Stimulated activated CD4-positive, alpha-beta T cell treated with anti-CD3 and anti-CD28 coated beads, Interleukin-4, amount 100 ng/mL, for 4 hours (primary cell): ENCODE results near the gene TMEM87B.
"Not testable (repeated sequence)": the region's sequence is repeated elsewhere in the genome, so short reads cannot be mapped to it uniquely, and the experiment has no call there.

Experiments
- DNase-seq, 2 experiments: peaks; one replicate each; pipeline ENCODE4 v3.0.0-alpha.2; 2020

TMEM87B gene

DNA sequence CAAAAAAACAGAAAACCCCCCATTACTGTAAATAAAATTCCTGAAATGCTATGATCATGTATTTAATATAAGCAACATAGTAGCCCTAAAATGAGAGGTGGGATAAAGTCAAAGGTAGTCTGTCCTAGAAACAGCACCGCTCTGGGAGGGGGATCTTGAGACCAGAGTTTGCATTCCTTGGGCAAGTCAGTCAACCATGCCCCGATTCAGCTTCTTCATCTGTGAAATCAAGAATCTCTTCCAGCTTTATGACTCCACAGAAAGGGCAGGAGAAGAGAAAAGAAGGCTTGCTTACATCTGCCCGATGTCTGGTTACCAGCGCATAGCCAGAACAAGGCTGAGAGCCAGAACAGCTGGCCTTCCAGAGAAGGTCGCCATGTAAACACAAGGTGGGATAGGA lies 81.0 kb downstream of the TMEM87B start:
- no peak for DNase-seq

DNA sequence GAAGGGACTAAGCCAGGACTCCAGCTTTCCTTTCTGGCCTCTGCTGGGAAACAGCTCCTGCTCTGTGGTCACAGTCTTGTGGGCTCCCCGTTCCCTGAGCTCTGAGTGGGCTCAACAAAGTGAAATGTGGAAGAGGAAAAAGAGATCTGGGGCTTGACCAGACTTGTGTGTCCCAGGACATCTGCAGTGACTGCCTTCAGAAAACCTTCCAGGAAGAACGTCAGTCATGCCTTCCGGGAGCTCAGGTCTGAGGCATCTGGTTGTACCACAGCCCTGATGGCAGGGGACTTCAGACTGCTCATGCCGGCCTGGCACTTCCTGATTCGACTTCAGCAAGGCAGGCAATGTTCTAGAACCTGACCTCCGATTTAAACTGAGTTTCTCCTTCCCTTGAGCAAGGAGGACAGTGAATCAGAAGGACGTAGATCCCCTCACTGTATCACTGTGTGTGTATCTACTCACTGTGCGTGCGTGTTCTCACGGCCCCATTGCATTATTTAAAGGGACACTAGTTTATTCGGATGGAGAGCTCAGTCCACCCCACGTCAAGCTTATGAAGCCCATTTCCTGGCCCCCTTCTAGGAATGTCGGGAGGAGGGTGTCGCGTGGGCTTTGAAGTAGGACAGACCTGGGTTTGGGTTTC lies 82.6 kb downstream of the TMEM87B start:
- DNase-seq = peak in 1 of 2 experiments; percentile 15

DNA sequence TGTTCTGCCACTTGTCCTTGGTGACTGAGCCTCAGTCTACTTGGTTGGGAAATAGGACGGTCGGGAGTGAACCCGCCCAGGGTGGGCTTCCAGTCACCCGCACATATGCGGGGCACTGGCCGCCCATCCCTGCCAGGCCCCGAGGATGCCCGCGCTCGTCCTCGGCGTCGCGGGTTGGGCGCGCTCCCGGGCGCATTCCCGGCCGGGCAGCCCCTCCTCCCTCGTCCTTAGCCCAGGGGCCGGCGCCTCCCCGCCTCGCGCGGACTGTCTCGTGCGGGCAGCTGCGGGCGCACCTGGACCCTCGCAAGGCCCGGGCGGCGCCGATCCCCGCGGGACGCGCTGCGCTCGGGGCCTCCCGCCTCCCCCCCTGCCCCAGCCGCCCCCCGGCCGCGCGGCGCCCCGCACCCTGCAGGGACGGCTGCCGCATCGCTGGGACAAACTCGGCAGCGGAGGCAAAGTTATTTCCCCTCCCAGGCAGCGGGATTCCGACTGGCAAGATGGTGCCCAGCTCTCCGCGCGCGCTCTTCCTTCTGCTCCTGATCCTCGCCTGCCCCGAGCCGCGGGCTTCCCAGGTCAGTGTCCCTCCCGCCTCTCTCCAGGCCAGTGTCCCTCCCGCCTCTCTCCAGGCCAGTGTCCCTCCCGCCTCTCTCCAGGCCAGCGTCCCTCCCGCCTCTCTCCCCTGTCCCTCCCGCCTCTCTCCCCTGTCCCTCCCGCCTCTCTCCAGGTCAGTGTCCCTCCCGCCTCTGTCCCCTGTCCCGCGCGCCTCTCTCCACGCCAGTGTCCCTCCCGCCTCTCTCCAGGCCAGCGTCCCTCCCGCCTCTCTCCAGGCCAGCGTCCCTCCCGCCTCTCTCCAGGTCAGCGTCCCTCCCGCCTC lies 83.3 kb downstream of the TMEM87B start, which contains the start of gene FBLN7:
Gene FBLN7, plus strand, starts transcription at position 227 of the 874 bp plus-strand sequence. Its CDS starts 271 bp downstream, at position 498.
- peak in 1 of 2 experiments; percentile 22 for DNase-seq

DNA sequence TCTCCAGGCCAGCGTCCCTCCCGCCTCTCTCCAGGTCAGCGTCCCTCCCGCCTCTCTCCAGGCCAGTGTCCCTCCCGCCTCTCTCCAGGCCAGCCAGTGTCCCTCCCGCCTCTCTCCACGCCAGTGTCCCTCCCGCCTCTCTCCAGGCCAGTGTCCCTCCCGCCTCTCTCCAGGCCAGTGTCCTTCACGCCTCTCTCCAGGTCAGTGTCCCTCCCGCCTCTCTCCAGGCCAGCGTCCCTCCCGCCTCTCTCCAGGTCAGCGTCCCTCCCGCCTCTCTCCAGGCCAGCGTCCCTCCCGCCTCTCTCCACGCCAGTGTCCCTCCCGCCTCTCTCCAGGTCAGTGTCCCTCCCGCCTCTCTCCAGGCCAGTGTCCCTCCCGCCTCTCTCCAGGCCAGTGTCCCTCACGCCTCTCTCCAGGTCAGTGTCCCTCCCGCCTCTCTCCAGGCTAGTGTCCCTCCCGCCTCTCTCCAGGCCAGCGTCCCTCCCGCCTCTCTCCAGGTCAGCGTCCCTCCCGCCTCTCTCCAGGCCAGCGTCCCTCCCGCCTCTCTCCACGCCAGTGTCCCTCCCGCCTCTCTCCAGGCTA lies 84.1 kb downstream of the TMEM87B start:
- not testable (repeated sequence) for DNase-seq

DNA sequence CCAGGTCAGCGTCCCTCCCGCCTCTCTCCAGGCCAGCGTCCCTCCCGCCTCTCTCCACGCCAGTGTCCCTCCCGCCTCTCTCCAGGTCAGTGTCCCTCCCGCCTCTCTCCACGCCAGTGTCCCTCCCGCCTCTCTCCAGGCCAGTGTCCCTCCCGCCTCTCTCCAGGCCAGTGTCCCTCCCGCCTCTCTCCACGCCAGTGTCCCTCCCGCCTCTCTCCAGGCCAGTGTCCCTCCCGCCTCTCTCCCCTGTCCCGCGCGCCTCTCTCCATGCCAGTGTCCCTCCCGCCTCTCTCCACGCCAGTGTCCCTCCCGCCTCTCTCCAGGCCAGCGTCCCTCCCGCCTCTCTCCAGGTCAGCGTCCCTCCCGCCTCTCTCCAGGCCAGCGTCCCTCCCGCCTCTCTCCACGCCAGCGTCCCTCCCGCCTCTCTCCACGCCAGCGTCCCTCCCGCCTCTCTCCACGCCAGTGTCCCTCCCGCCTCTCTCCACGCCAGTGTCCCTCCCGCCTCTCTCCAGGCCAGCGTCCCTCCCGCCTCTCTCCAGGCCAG lies 84.7 kb downstream of the TMEM87B start:
- DNase-seq = not testable (repeated sequence)

DNA sequence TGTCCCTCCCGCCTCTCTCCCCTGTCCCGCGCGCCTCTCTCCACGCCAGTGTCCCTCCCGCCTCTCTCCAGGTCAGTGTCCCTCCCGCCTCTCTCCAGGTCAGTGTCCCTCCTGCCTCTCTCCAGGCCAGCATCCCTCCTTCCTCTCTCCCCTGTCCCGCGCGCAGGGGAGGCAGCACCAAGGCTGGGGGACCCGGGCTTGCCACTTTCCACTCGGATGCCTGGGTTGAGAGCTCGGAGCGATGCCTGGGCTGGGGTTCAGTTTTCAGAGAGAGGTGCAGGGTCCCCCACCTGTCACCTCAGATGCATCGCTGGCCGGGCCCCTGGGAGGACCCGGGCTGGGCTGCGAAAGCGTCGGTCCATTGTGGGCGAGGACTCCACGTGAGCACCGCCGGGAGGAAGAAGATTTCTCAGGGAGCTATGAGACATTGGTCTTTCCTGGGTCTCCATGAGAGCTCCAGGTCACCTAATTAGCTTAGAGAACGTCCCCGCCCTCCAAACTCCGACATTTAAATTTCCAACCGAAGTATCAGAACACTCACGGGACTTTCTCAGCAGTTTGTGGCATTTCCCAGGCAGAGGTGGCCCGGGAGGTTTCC lies 85.2 kb downstream of the TMEM87B start:
- no peak for DNase-seq

DNA sequence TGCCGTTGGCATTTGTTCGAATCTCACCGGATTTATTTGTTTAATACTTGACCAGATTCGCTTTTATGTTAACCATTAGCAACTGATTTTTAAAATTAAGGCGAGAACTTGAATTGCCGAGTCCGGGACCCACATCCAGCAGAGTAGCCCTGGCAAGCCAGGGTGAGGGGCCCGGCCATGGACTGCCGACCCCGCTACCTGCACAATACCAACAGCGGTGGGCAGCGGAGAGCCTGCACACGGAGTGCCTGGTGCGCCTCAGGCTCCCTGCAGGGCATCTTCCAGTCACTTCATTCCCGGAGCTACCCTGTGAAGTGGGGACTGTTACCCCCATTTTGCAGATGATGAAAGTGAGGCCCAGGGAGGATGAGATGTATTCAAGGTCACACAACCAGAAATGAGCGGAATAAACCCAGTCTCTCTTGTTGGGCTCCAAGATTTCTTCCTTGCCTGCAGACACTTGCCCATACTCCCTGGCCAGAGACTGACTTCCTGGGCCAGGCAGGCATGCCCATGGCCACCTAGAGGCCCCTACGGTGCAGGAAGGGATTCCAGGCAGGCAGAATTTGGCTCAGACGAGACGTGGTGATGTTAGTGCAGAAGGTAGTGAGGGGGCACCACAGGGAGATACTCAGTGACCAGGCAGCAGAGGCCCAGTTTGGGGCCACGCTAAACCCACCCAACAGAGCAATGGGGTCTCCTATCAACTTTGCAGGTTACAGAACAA lies 86.0 kb downstream of the TMEM87B start:
- DNase-seq = no peak

DNA sequence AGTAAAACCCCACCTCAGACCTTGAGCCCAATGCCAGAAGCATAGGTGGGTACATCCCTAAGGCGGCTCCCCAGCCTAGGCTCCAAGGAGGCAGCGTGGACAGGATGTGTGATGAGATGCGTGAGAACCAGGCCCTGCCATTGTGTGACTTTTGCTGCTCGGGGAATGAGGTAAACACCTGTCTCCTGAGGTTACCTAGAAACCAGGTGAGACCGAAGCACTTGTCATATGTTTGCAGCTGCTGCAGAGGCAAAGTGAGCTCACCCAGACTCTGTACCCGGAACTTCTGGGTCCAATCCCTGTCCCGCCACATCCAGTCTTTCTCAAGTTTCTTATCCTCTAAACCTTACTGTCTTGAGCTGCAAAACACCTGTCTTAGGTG lies 86.5 kb downstream of the TMEM87B start:
- no peak for DNase-seq

DNA sequence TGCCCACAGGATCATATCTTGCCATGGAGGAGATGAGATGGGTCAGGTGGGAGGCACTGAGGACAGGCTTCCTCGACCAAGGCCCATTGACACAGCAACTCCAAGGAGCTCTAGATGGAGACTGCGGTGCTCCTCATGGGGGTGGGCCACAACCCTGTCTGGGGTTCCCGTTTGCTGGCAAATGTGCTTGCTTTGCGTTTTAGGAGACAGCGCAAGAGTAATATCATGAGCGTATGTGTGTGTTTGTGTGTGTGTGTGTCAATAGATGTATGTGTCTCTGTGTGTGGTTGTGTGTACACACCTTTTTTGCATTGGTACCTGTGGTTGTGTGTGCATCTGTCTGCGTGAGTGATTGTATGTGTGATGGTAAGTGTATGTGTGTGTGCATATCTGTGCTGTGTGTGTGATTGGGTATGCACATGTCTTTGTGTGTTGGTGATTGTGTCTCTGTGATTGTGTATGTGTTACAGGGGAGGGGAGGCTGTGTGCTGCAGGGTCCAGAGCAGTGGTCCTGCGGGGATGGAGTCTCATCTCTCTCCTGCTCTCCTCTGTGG lies 87.5 kb downstream of the TMEM87B start:
- DNase-seq = no peak

DNA sequence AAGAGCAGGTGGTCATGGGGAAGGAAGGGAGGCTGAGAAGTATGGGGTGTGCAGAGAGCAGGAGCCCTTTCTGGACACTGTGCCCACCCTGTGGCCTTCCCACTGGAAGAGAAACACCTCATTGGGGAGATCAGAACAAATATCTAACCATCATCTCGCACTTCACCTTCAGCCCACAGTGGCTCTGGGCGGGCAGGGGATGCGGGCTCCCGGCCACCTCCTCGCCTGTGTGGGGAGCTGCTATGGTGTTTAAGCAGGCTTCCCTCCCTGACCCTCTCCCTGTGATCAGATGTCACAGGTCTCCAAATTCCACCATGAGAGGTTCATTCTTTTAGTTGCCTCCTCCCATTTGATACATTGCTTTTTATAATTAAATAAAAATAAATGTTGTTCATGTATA lies 88.1 kb downstream of the TMEM87B start:
- DNase-seq = no peak

DNA sequence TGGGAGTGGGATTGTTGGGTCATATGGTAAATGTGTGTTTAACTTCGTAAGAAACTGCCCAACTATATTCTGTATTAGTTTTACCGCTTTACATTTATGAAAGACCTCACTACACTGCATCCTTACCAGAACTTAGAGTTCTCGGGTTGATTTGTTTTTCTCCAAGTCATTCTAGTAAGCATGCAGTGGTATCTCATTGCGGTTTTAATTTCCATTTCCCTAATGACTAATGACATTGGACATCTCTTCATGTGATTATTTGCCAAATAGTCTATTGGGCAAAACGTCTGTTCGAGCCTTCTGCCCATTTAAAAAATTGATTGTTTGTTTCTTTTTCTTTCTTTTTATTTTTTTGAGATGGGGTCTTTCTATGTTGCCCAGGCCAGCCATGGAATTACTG lies 89.9 kb downstream of the TMEM87B start:
- DNase-seq = no peak

DNA sequence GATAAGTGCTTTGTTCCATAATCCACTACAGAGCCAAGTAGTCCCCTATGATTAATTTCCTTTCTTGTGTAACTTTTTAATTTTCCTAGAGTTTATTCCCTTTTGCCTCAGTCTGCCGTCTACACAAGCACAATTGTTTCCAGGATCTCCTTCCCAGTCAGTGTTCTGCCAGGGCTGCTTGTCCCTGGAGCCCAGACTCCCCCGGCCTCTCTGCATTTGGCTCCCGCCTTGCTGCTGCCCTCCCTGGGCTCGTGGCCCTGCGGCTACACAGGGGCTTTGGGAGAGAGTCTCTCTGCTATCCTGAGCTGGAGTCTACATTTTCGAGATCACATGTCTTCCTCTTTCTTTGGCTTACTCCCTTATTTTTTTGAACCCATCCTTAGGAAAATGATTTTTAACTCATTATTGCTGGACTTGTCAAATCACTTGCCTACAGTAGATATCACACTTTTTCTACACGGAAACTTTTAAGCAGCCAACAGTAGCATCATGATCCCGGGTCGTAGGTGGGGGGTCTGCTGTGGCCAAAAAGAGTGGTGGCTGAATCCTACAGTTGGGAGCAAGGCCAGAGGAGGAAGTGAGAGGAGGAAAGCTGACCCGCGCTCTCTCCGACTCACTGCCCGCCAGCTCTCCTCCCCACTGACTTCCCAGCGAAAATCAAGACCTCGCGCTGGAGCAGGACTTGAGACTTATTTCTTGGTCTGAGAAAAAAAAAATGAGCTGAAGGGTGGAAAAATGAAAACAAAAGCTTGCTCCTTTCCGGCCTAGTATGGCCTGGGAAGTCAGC lies 92.5 kb downstream of the TMEM87B start:
- no peak for DNase-seq

DNA sequence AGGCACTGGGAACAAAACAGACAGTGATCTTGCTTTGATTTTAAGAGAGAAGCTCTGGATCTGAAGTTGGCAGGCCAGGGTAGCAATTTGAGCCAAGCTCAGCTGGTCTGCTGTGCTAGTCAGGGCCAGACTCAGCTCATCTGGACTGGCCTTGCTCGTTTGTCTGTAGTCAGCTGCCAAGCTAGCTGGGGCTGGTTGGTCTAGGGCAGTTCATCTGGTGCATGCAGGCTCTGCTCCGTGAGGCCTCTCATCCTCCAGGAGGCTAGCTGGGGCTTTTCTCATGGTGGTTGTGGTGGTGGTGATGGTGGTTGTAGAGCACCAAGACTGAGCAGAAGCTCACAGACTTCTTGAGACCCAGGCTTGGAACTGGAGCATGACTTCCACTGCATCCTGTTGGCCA lies 93.4 kb downstream of the TMEM87B start:
- no peak for DNase-seq

DNA sequence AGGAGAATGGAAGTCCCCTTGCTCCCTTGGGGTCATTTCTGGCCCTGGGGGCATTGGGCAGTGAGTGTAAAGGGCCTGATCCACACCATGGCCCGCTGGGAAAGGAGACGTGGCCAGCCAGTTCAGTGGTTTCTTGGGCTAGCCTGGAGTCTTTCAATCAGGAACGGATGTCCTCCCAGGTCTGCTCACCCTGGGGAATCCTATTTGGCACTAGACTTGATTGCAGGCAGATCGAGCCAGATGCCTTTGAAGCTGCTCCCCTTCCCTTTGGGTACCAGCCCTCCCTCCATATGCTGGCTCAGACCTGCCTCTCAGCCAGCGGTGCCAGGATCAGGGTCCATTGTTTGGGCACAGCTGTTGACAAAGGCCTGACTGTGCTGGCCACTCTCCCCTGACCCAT lies 94.1 kb downstream of the TMEM87B start:
- no peak for DNase-seq

DNA sequence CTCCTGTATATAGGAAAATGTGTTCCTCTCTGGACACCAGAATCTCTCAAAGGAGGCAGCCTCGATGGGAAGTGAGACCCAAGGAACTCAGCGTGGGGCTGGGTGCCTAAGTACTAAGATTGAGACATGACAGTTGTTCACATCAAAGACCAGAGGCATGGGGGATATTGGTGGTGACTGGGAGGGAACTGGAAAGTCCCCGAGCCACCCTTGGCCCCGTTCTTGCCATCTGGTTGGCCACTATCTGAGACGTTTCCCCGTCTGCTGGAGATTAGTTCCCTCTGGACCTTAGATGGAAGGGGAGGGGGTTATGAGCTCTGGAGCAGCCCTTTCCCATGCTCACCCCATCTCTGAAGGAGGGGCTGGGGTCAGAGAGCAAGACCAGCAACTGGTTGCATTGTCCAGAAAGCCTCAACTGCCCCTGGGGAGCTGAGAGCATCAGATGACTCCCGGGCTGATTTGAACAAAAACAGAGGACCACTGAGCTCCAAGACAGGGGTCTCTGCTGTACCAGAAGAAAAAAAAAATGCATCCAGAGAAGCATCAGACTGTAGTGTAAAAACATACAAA lies 94.9 kb downstream of the TMEM87B start:
- DNase-seq = no peak

DNA sequence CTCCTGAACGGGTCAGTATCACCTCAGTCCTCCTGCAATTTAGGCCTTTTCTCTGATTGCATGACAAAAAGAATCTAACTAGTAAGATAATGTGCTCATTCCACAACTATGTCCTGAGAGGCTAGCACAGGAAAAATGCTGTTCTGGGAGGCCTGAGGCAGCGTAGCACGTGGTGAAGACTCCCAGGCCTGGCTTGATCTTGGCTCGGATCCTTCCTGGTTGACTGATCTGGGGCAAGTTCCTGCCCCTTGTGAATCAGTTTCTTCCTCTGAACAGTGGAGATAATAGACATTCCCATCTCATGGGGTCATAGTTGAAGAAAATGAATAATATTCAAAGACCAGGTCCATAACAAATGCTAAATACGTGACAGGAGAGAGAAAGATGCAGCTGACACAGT lies 95.4 kb downstream of the TMEM87B start:
- no peak for DNase-seq

DNA sequence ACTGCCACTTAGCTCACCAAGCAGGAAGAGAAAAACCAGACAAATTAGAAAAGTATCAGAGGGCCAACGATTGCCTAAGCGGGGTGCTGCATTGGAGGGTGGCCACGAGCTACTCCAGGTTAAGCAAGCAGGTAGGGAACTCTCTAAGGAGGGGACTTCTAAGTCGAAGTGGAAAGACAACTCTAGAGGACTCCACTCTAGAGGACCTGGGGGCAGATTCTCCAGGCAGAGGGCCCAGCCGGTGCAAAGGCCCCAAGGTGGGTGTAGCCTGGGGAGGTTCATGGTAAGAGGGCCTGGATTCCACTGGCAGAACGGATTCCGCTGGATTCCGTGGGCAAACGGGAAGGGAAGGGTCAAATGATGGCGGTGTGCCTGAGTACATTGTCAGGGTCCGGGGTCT lies 95.8 kb downstream of the TMEM87B start:
- DNase-seq = no peak

DNA sequence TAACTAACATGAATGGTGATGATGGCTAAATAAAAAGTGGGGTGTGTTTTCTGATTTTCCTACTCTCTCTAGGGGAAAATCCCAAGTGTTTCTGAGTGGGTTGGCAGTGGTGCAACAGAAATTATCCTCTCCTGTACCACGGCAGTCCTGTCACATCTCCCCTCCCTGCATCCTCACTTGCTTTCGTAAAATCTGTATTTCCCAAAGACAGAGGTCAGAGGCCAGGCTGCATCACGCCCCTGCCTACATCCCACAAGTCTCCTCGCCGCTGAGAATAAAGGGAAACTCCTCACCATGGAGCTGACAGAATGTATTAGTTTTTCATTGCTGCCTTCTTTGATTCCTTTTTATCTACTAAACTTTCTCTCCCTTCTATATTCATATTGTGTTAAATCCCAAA lies 96.2 kb downstream of the TMEM87B start:
- no peak for DNase-seq

DNA sequence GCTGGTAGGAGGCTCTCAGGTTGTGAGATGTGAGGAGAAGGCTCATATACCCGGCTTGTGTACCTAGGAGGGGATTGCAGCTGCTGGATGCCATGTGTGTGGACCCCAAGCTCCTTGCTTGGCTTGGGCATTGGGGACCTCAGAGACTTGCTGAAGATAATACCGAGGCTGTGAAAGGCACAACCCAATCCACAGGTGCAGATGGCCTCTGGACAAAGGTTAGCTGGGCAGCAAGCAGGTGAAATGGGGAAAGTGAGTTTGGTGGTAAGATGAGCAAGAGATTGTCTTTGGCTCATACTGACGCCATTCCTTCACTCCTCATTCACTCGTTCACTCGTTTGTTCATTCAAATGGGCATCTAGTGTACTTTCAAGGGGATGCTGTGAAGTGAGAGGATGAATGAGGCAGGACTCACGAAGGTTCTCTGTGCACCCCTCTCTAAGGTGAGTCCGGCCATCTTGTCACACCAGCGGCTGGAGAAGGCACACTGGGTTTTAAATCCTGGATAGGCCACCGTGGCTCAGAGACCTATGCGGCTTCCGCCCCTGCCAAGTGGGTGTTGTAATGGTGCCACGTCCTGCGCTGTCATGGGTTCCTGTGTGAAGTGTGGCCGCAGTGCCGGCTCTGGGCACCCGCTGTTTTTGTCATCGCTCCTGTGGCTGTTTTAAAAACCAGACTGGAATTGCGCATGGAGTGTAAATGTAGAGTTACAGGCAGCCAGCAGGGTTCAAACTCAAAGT lies 96.8 kb downstream of the TMEM87B start:
- DNase-seq = no peak

DNA sequence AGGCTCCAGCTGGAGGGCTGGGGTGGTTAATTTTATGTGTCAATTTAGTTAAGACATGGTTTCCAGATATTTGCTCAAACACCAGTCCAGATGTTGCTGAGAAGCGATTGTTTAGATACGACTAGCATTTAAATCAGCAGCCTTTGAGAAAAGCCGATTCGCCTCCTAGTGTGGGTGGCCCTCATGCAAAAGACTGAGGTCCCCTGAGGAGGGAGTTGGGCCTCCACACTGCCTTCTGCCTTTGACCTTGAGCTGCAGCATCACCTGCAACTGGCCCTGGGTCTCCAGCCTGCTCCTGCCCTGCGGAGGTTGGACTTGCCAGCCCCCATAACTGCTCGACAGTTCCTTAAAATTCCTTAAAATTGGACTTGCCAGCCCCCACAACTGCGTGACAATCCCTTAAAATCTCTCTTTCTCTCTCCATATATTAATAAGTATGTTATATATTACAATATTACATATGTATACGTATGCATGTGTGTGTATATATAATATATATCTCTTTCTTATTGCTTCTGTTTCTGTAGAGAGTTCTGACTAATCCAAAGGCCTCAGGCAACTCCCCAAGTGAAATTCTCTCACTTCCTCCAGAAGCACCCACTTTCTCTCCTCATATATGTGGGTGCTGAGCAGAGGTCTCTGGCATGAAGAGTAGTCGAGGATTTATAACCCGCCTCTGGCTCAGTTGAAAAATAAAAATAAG lies 97.6 kb downstream of the TMEM87B start:
- no peak for DNase-seq
